Uterus (tissue), 4 donors: Measurements from ENCODE around the gene GLIS1. TPM values are rescaled to one million over a fixed set of nuclear protein-coding genes. Genes with fewer than 3 reads are reported as not detected.
A peak's percentile ranks its signal among the peaks of the same experiment; 100 is the strongest.

Source experiments
- DNase-seq, 2 donors: peaks; one replicate each; pipeline ENCODE4 v3.0.0-alpha.2; 2019 to 2020
- H3K27ac ChIP-seq, 2 donors: fragments of 200-600 bp; sonication (generic); 1 replicate in 1 of 2; 2 replicates in 1 of 2; pipeline ENCODE4 v1.5.1; 2016 to 2018
- H3K27me3 ChIP-seq, 2 donors: fragments of 200-600 bp; sonication (generic); one replicate each; pipeline ENCODE4 v1.5.1; 2018 to 2019; ENCODE audit warnings: control low read depth in 1 of 2
- H3K36me3 ChIP-seq, 2 donors: fragments of 200-600 bp; sonication (generic); one replicate each; pipeline ENCODE4 v1.5.1; 2019; ENCODE audit warnings: control low read depth in 1 of 2
- H3K4me1 ChIP-seq, 2 donors: fragments of 200-600 bp; sonication (generic); one replicate each; pipeline ENCODE4 v1.5.1; 2018 to 2019; ENCODE audit warnings: control low read depth in 1 of 2
- H3K4me3 ChIP-seq, 2 donors: fragments of 200-600 bp; sonication (generic); 1 replicate in 1 of 2; 2 replicates in 1 of 2; pipeline ENCODE4 v1.5.1; 2018 to 2019; ENCODE audit warnings: mild to moderate bottlenecking in 1 of 2
- H3K9me3 ChIP-seq, 2 donors: fragments of 200-600 bp; sonication (generic); one replicate each; pipeline ENCODE4 v1.5.1; 2019; ENCODE audit warnings: control low read depth in 1 of 2
- POLR2A ChIP-seq, 2 donors: fragments of 450-650 bp; IDR thresholded peaks; one replicate each; pipeline ENCODE4 v1.6.1; 2016; ENCODE audit warnings: antibody characterized with exemption in 2 of 2, mild to moderate bottlenecking in 1 of 2, moderate library complexity in 1 of 2
- intact Hi-C: fragments of 100-400 bp; cut with DNase I; formaldehyde crosslinking; loops from one replicate; pipeline ENCODE4 v1.15.1; 2023; ENCODE audit warnings: low total_unique reads
- total RNA-seq, 4 donors: library from RNA; depleted of rRNA in 3 of 4; stranded (reverse); fragments of >200 nt in 3 of 4; gene quantifications; one replicate each; pipeline versions ENCODE4 v1.1.0 to v1.2.4, GENCODE V29; 2014 to 2023
- TF ChIP-seq, protein P1 (sequence below), 4 experiments: fragments of 200-600 bp in 2 of 4; fragments of 450-650 bp in 2 of 4; sonication (generic) in 2 of 4; IDR thresholded peaks; one replicate each; pipeline ENCODE4 v1.5.1; 2016 to 2019; ENCODE audit warnings: antibody characterized with exemption in 4 of 4, mild to moderate bottlenecking in 2 of 4, moderate library complexity in 1 of 4
- donor health status: DM: yes; HTN: yes; CAD: no.

Gene GLIS1
- total RNA-seq, 4 donors from 2014 or later, result 0.21 to 1.0 TPM; not detected in 2

DNA sequence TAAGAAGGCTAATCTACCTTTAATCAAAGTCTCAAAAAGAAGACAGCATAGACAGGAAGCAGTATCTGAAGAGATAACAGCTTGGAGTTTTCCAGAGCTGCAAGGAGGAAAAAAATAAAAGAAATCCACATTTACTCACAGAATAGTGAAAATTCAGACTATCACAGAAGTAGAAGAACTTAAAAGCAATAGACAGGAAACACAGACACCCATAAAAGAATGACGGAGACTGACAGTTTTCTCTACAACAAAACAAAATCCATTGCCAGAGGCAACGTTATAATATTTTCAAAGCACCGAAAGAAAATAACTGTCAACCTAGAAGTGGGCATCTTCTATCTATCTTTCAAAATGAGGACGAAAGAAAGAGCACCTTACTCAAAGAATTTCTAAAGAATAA, 175.4 kb downstream of the GLIS1 start:
- Histone ChIP-seq H3K27me3 (no peaks in the 10 kb centered on the region), H3K4me3 (no peak overlapping the region), H3K9me3 (no peaks in the 10 kb centered on the region), H3K36me3 (no peaks in the 10 kb centered on the region), H3K27ac (no peak overlapping the region), H3K4me1 (no peaks in the 10 kb centered on the region)
- intact Hi-C loops, result no loop called here
- no peak for DNase-seq
- TF ChIP-seq POLR2A (IDR thresholded peaks at IDR 0.05), result no peak
- TF ChIP-seq, protein P1, sequence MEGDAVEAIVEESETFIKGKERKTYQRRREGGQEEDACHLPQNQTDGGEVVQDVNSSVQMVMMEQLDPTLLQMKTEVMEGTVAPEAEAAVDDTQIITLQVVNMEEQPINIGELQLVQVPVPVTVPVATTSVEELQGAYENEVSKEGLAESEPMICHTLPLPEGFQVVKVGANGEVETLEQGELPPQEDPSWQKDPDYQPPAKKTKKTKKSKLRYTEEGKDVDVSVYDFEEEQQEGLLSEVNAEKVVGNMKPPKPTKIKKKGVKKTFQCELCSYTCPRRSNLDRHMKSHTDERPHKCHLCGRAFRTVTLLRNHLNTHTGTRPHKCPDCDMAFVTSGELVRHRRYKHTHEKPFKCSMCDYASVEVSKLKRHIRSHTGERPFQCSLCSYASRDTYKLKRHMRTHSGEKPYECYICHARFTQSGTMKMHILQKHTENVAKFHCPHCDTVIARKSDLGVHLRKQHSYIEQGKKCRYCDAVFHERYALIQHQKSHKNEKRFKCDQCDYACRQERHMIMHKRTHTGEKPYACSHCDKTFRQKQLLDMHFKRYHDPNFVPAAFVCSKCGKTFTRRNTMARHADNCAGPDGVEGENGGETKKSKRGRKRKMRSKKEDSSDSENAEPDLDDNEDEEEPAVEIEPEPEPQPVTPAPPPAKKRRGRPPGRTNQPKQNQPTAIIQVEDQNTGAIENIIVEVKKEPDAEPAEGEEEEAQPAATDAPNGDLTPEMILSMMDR (IDR thresholded peaks at IDR 0.05), result no peak

DNA sequence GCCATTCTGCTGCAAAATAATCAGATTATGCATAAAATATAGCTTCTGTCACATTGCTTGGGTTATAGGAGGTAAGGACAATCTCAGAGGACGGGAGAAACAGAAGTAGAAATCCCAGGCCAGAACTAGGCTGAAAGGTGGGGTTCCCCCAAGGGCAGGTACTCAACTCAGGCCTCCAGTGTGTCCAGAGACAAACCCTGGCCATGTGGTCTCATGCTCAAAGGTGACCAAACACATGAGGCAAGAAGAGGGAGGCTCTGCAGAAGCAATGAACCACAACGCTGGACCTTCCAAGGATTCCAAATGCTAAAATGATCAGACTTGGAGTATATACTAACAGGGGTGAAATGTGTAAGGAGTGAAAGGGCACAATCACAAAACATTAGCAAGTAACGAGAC, 176.0 kb downstream of the GLIS1 start:
- no peaks in the 10 kb centered on the region for H3K9me3 ChIP-seq
- no peaks in the 10 kb centered on the region for H3K36me3 ChIP-seq
- intact Hi-C loops, result no loop called here
- H3K4me3 ChIP-seq, result no peak overlapping the region
- H3K27me3 ChIP-seq, result no peaks in the 10 kb centered on the region
- no peaks in the 10 kb centered on the region for H3K4me1 ChIP-seq
- H3K27ac ChIP-seq, result no peak overlapping the region
- DNase-seq, result peak in 1 of 2 donors; percentile 4
- TF ChIP-seq POLR2A (IDR thresholded peaks at IDR 0.05), result no peak
- TF ChIP-seq, protein P1 (IDR thresholded peaks at IDR 0.05), result no peak

DNA sequence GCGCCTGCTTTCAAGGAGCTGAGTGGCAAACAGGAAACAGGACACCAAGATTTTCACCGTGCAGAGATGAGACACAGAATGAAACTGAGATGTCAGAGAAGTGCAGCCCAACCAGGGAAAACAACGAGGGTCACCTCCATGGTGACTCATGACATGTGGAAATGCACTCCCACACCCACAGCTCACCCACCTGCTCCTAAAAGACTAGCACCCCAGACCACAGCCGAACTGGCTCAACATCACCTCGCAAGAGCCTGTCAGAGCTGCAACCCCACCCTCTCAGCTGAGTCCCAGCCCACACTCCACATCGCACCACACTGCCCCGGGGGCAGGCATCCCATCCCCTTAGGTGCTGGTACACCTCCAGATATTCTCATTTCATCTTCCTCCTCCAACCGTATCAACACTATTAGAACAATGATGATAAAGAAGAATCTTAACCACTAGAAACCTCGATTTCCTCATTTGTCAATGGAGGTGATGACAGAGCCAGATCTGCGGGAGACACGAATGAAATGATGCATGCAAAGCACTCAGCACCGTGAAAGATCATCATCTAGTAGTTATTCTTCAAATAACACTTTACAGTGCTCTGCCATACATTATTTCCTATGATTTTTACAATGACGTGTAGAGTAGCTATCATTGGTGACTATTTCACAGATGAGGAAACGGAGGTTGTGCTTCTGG, 176.5 kb downstream of the GLIS1 start:
- H3K9me3 ChIP-seq, result no peaks in the 10 kb centered on the region
- H3K27me3 ChIP-seq, result no peaks in the 10 kb centered on the region
- intact Hi-C loops, result no loop called here
- no peaks in the 10 kb centered on the region for H3K4me1 ChIP-seq
- no peak overlapping the region for H3K27ac ChIP-seq
- no peak for TF ChIP-seq POLR2A (IDR thresholded peaks at IDR 0.05)
- TF ChIP-seq, protein P1 (IDR thresholded peaks at IDR 0.05), result no peak
- DNase-seq, result peak; percentile 4 to 5
- H3K36me3 ChIP-seq, result no peaks in the 10 kb centered on the region
- H3K4me3 ChIP-seq, result no peak overlapping the region

DNA sequence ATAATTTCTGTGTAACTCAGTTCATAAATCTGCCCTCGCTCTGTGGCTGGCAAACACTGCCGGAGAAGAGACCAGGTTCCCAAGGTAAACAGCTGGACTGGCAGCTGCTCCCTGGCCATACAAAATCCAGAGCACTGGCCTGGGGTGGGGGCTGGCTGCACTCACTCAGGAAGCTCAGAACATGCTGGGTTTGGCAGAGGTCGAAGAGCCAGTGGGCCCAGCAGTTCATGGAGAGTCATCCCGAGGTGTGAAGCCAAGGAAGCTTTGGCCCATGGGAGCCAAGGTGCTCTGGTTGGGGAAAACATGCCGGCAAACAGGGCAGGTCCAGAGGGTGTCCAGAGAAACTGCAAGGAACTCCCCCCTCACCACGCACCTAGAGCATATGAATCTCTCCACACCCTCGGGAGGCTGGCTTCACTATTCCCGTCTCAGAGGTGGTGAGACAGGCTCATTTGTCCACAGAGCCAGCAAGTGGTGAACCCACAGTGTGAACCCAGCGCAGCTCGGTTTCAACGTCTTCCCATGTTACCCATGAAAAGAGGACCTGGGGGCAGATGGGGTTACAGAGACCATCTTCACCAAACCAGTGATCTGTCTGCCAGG, 177.4 kb downstream of the GLIS1 start:
- Histone ChIP-seq H3K9me3 (no peaks in the 10 kb centered on the region), H3K4me1 (no peaks in the 10 kb centered on the region), H3K27ac (no peak overlapping the region), H3K36me3 (no peaks in the 10 kb centered on the region), H3K4me3 (no peak overlapping the region), H3K27me3 (no peaks in the 10 kb centered on the region)
- intact Hi-C loops, result no loop called here
- peak in 1 of 2 donors; percentile 7 for DNase-seq
- no peak for TF ChIP-seq POLR2A (IDR thresholded peaks at IDR 0.05)
- TF ChIP-seq, protein P1 (IDR thresholded peaks at IDR 0.05), result no peak
